ENCODE measurements around the gene DEK.

Gene DEK

DNA sequence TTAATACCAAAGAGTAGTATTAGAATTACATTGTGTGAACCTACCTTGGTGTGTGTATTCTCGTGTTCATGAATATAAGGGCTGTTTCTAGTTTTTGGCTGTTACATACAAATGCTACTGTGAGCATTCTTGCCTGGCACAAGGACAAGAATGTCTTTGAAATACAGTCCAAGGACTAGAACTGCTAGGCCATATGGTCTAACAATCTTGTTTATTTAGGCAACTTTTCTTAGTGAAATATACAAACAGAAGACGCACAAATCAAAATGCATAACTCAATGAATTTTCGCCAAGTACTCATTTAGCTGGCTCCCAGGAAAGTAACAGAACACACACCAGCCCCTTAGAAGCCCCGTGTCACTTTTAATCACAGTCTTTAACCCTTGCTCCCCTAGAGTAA, 80.6 kb downstream of the DEK start:
- Histone ChIP-seq H3K4me2 (ENCODE audit: low read depth, low read length, poor library complexity, severe bottlenecking) (no peak overlapping the region), H3K27me3 (ENCODE audit: low read length) (no peaks in the 10 kb centered on the region)

DNA sequence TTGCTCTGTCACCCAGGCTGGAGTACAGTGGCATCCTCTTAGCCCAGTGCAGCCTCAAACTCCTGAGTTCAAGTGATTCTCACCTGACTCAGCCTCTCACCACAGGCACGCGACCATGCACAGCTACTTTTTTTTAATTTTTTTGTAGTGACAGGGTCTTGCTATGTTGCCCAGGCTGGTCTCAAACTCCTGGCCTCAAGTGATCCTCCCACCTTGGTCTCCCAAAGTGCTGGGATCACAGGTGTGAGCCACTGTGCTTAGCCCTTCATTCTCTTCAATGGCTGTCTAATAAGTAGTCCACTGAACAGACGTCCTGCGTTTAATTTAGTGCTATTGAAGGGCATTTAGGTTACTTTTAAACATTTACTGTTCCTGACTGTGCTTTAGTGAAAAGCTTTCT, 81.8 kb downstream of the DEK start:
- no peak overlapping the region for H3K4me3 ChIP-seq (ENCODE audit: insufficient read depth, low read length, poor library complexity, severe bottlenecking)
- no peak overlapping the region for H3K4me2 ChIP-seq (ENCODE audit: low read depth, low read length, poor library complexity, severe bottlenecking)
- H3F3A ChIP-seq (ENCODE audit: insufficient read depth) = no peaks in the 10 kb centered on the region
- H3K9ac ChIP-seq (ENCODE audit: low read length) = no peak overlapping the region
- peaks cover 9% of the 10 kb centered on the region for H3K36me3 ChIP-seq (ENCODE audit: low read length)
- H2AFZ ChIP-seq (ENCODE audit: low read depth, low read length, severe bottlenecking) = no peak overlapping the region
- no peaks in the 10 kb centered on the region for H3K27me3 ChIP-seq (ENCODE audit: low read length)
- peaks cover 4% of the 10 kb centered on the region for H3K79me2 ChIP-seq (ENCODE audit: insufficient read depth, low read length)
- H3K27ac ChIP-seq (ENCODE audit: low read depth, low read length) = no peak overlapping the region
- no peaks in the 10 kb centered on the region for H3K9me3 ChIP-seq (ENCODE audit: insufficient read depth, low read length)
- TF ChIP-seq EZH2phosphoT487 (conservative IDR thresholded peaks at IDR 0.05; ENCODE audit: low read length) = no peak
- TF ChIP-seq, protein P1, sequence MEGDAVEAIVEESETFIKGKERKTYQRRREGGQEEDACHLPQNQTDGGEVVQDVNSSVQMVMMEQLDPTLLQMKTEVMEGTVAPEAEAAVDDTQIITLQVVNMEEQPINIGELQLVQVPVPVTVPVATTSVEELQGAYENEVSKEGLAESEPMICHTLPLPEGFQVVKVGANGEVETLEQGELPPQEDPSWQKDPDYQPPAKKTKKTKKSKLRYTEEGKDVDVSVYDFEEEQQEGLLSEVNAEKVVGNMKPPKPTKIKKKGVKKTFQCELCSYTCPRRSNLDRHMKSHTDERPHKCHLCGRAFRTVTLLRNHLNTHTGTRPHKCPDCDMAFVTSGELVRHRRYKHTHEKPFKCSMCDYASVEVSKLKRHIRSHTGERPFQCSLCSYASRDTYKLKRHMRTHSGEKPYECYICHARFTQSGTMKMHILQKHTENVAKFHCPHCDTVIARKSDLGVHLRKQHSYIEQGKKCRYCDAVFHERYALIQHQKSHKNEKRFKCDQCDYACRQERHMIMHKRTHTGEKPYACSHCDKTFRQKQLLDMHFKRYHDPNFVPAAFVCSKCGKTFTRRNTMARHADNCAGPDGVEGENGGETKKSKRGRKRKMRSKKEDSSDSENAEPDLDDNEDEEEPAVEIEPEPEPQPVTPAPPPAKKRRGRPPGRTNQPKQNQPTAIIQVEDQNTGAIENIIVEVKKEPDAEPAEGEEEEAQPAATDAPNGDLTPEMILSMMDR (IDR thresholded peaks at IDR 0.05; ENCODE audit: insufficient read depth, low read length, poor library complexity, severe bottlenecking) = no peak
- H3K9me2 ChIP-seq (replicated peaks; ENCODE audit: insufficient read depth, low read length) = no peaks in the 10 kb centered on the region
- no peaks in the 10 kb centered on the region for H4K20me1 ChIP-seq (ENCODE audit: low read depth, low read length)

More for the DNA sequence above, 80.6 kb downstream of the DEK start:
- TF ChIP-seq, protein P1 (IDR thresholded peaks at IDR 0.05; ENCODE audit: insufficient read depth, low read length, poor library complexity, severe bottlenecking) = no peak
- no peak for TF ChIP-seq EZH2phosphoT487 (conservative IDR thresholded peaks at IDR 0.05; ENCODE audit: low read length)
- no peak overlapping the region for H3K9ac ChIP-seq (ENCODE audit: low read length)
- H3K9me3 ChIP-seq (ENCODE audit: insufficient read depth, low read length) = no peaks in the 10 kb centered on the region
- H4K20me1 ChIP-seq (ENCODE audit: low read depth, low read length) = no peaks in the 10 kb centered on the region
- no peak overlapping the region for H3K4me3 ChIP-seq (ENCODE audit: insufficient read depth, low read length, poor library complexity, severe bottlenecking)
- no peaks in the 10 kb centered on the region for H3F3A ChIP-seq (ENCODE audit: insufficient read depth)
- H2AFZ ChIP-seq (ENCODE audit: low read depth, low read length, severe bottlenecking) = no peak overlapping the region
- H3K36me3 ChIP-seq (ENCODE audit: low read length) = peaks cover 9% of the 10 kb centered on the region
- H3K79me2 ChIP-seq (ENCODE audit: insufficient read depth, low read length) = no peaks in the 10 kb centered on the region; the same call in 1 of the 2 replicates
- H3K27ac ChIP-seq (ENCODE audit: low read depth, low read length) = no peak overlapping the region
- no peaks in the 10 kb centered on the region for H3K9me2 ChIP-seq (replicated peaks; ENCODE audit: insufficient read depth, low read length)

DNA sequence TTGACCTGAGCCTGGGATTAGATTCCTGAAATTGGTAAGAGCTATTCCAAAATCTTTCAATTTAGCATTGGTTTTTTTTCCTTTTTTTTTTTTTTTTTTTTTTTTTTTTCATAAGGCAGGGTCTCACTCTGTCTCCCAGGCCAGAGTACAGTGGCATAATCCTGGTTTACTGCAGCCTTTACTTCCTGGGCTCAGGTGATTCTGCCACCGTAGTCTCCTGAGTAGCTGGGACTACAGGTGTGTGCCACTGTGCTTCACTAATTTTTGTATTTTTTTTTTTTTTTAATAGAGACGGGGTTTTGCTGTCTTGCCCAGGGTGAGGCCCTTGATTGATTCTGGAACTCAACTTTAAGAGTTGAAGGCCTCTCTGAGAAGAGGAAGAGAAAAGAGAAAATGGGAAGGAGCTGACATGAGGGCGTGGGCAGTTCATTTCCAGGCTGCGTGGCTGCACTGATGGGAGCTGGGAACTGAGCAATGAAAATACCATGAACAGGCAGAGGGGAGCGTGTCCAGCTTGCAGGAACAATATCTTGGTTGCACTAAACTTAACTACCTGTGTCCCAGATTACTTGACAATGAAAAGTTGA, 84.5 kb downstream of the DEK start:
- Histone ChIP-seq H3K9me2 (replicated peaks; ENCODE audit: insufficient read depth, low read length) (no peaks in the 10 kb centered on the region), H3K79me2 (ENCODE audit: insufficient read depth, low read length) (peaks cover 6% of the 10 kb centered on the region), H3K9me3 (ENCODE audit: insufficient read depth, low read length) (no peaks in the 10 kb centered on the region), H2AFZ (ENCODE audit: low read depth, low read length, severe bottlenecking) (no peak overlapping the region), H3K4me3 (ENCODE audit: insufficient read depth, low read length, poor library complexity, severe bottlenecking) (no peak overlapping the region), H3F3A (ENCODE audit: insufficient read depth) (no peaks in the 10 kb centered on the region), H3K4me2 (ENCODE audit: low read depth, low read length, poor library complexity, severe bottlenecking) (no peak overlapping the region), H3K36me3 (ENCODE audit: low read length) (peaks cover 11% of the 10 kb centered on the region), H4K20me1 (ENCODE audit: low read depth, low read length) (no peaks in the 10 kb centered on the region), H3K27me3 (ENCODE audit: low read length) (no peaks in the 10 kb centered on the region), H3K9ac (ENCODE audit: low read length) (no peak overlapping the region), H3K27ac (ENCODE audit: low read depth, low read length) (no peak overlapping the region)
- TF ChIP-seq EZH2phosphoT487 (conservative IDR thresholded peaks at IDR 0.05; ENCODE audit: low read length) = no peak
- TF ChIP-seq, protein P1 (IDR thresholded peaks at IDR 0.05; ENCODE audit: insufficient read depth, low read length, poor library complexity, severe bottlenecking) = no peak
